Ishikawa (cell line): ENCODE data around the gene SPDYE4.

ENCODE experiments used
- CEBPB ChIP-seq: IDR thresholded peaks from 2 replicates; pipeline ENCODE4 v1.6.1; 2012
- CREB1 ChIP-seq: IDR thresholded peaks from 2 replicates; pipeline ENCODE4 v1.6.1; 2012; ENCODE audit warnings: low read depth
- EGR1 ChIP-seq: IDR thresholded peaks from 2 replicates; pipeline ENCODE4 v1.6.1; 2012
- EP300 ChIP-seq: IDR thresholded peaks from 2 replicates; pipeline ENCODE4 v1.6.1; 2012; ENCODE audit warnings: borderline replicate concordance
- FOXM1 ChIP-seq: IDR thresholded peaks from 2 replicates; pipeline ENCODE4 v1.6.1; 2012; ENCODE audit warnings: low read depth, borderline replicate concordance
- MAX ChIP-seq: IDR thresholded peaks from 2 replicates; pipeline ENCODE4 v1.6.1; 2012
- NFIC ChIP-seq: IDR thresholded peaks from 2 replicates; pipeline ENCODE4 v1.6.1; 2012
- RAD21 ChIP-seq: IDR thresholded peaks from 2 replicates; pipeline ENCODE4 v1.6.1; 2012; ENCODE audit warnings: low read depth
- REST ChIP-seq: IDR thresholded peaks from 2 replicates; pipeline ENCODE4 v1.6.1; 2012; ENCODE audit warnings: low read depth, mild to moderate bottlenecking
- TAF1 ChIP-seq: IDR thresholded peaks from 2 replicates; pipeline ENCODE4 v1.6.1; 2012; ENCODE audit warnings: low read depth, mild to moderate bottlenecking
- TCF12 ChIP-seq: IDR thresholded peaks from 2 replicates; pipeline ENCODE4 v1.6.1; 2012; ENCODE audit warnings: low read depth
- TEAD4 ChIP-seq: IDR thresholded peaks from 2 replicates; pipeline ENCODE4 v1.6.1; 2012
- USF1 ChIP-seq: IDR thresholded peaks from 2 replicates; pipeline ENCODE4 v1.6.1; 2012
- YY1 ChIP-seq: IDR thresholded peaks from 2 replicates; pipeline ENCODE4 v1.6.1; 2012; ENCODE audit warnings: low read depth
- ZBTB7A ChIP-seq: IDR thresholded peaks from 2 replicates; pipeline ENCODE4 v1.6.1; 2012; ENCODE audit warnings: low read depth

SPDYE4 gene

GRCh38 chr17:8742274-8742673 lies 16.1 kb downstream of the SPDYE4 start:
- TF ChIP-seq EGR1 = no peak
- TF ChIP-seq NFIC = no peak
- TF ChIP-seq RAD21 = no peak

- no peak for TF ChIP-seq RAD21
- TF ChIP-seq YY1 = no peak
- no peak for TF ChIP-seq TCF12
- TF ChIP-seq TEAD4 = no peak
- TF ChIP-seq CREB1 = no peak
- TF ChIP-seq EP300 = no peak
- no peak for TF ChIP-seq ZBTB7A
- no peak for TF ChIP-seq CEBPB
- TF ChIP-seq USF1 = no peak
- TF ChIP-seq MAX = no peak
- no peak for TF ChIP-seq TAF1
- TF ChIP-seq REST = no peak
- TF ChIP-seq NFIC = no peak
These were observed 16.6 kb downstream of the SPDYE4 start for GRCh38 chr17:8741771-8742170.

GRCh38 chr17:8741366-8741765 lies 17.0 kb downstream of the SPDYE4 start:
- TF ChIP-seq ZBTB7A (no peak), MAX (no peak), CEBPB (no peak), YY1 (no peak), CREB1 (no peak), USF1 (no peak), FOXM1 (no peak), EP300 (no peak), RAD21 (no peak), EGR1 (no peak), REST (no peak)

- TF ChIP-seq RAD21 = no peak
- TF ChIP-seq EP300 = no peak
- TF ChIP-seq TEAD4 = no peak
- no peak for TF ChIP-seq FOXM1
- no peak for TF ChIP-seq YY1
- no peak for TF ChIP-seq EGR1
- no peak for TF ChIP-seq USF1
- no peak for TF ChIP-seq CEBPB
- TF ChIP-seq REST = no peak
- TF ChIP-seq TAF1 = no peak
- TF ChIP-seq TCF12 = no peak
- no peak for TF ChIP-seq CREB1
- TF ChIP-seq ZBTB7A = no peak
- TF ChIP-seq NFIC = no peak
- TF ChIP-seq MAX = no peak
These were observed 17.9 kb downstream of the SPDYE4 start for GRCh38 chr17:8740486-8740885.
